Stimulated activated CD4-positive, alpha-beta T cell treated with anti-CD3 and anti-CD28 coated beads, Interleukin-4, amount 100 ng/mL, for 48 hours (primary cell): ENCODE measurements around the gene AKT3.
"Not testable (repeated sequence)": the region's sequence is repeated elsewhere in the genome, so short reads cannot be mapped to it uniquely, and the experiment has no call there.

Source experiments
- DNase-seq, 2 donors: peaks; one replicate each; pipeline ENCODE4 v3.0.0-alpha.2; 2020; ENCODE audit warnings: low read depth in 2 of 2

AKT3 gene

GRCh38 chr1:243597383-243597782 lies 252.7 kb downstream of the AKT3 start:
- DNase-seq, result no peak

- peak in 1 of 2 donors; percentile 23 for DNase-seq
Observed at GRCh38 chr1:243596431-243597062, 253.5 kb downstream of the AKT3 start.

GRCh38 chr1:243595527-243596210 lies 254.4 kb downstream of the AKT3 start:
- DNase-seq, result no peak

GRCh38 chr1:243594455-243594854 lies 255.6 kb downstream of the AKT3 start:
- DNase-seq, result no peak

GRCh38 chr1:243589286-243589685 lies 260.8 kb downstream of the AKT3 start:
- DNase-seq, result not testable (repeated sequence)

GRCh38 chr1:243587823-243588560 lies 262.1 kb downstream of the AKT3 start:
- no peak for DNase-seq

- DNase-seq, result no peak
Observed at GRCh38 chr1:243587285-243587684, 262.8 kb downstream of the AKT3 start.

- no peak for DNase-seq
Observed at GRCh38 chr1:243585982-243586381, 264.1 kb downstream of the AKT3 start.

GRCh38 chr1:243582326-243582725 lies 267.7 kb downstream of the AKT3 start:
- no peak for DNase-seq

GRCh38 chr1:243580984-243581383 lies 269.1 kb downstream of the AKT3 start:
- no peak for DNase-seq

- no peak for DNase-seq
Observed at GRCh38 chr1:243580072-243580471, 270.0 kb downstream of the AKT3 start.

- no peak for DNase-seq
Observed at GRCh38 chr1:243575070-243575469, 275.0 kb downstream of the AKT3 start.

- DNase-seq, result no peak
Observed at GRCh38 chr1:243572940-243573339, 277.1 kb downstream of the AKT3 start.

GRCh38 chr1:243568793-243569192 lies 281.2 kb downstream of the AKT3 start:
- DNase-seq, result no peak

- no peak for DNase-seq
Observed at GRCh38 chr1:243564814-243565213, 285.2 kb downstream of the AKT3 start.

GRCh38 chr1:243563732-243564131 lies 286.3 kb downstream of the AKT3 start:
- DNase-seq, result no peak

- no peak for DNase-seq
Observed at GRCh38 chr1:243562473-243562872, 287.6 kb downstream of the AKT3 start.

GRCh38 chr1:243561588-243562319 lies 288.3 kb downstream of the AKT3 start:
- no peak for DNase-seq

- DNase-seq, result no peak
Observed at GRCh38 chr1:243559575-243560162, 290.4 kb downstream of the AKT3 start.

- DNase-seq, result no peak
Observed at GRCh38 chr1:243558576-243558975, 291.5 kb downstream of the AKT3 start.

- no peak for DNase-seq
Observed at GRCh38 chr1:243557866-243558265, 292.2 kb downstream of the AKT3 start.

GRCh38 chr1:243554686-243555085 lies 295.4 kb downstream of the AKT3 start:
- no peak for DNase-seq
